ENCODE data around the gene CTIF. TPM values are rescaled to one million over a fixed set of nuclear protein-coding genes. Genes with fewer than 3 reads are reported as not detected.

Gene CTIF
- total and polyA plus RNA-seq, 11 donors: 21.2 to 93.0 (median 68.0) TPM

DNA sequence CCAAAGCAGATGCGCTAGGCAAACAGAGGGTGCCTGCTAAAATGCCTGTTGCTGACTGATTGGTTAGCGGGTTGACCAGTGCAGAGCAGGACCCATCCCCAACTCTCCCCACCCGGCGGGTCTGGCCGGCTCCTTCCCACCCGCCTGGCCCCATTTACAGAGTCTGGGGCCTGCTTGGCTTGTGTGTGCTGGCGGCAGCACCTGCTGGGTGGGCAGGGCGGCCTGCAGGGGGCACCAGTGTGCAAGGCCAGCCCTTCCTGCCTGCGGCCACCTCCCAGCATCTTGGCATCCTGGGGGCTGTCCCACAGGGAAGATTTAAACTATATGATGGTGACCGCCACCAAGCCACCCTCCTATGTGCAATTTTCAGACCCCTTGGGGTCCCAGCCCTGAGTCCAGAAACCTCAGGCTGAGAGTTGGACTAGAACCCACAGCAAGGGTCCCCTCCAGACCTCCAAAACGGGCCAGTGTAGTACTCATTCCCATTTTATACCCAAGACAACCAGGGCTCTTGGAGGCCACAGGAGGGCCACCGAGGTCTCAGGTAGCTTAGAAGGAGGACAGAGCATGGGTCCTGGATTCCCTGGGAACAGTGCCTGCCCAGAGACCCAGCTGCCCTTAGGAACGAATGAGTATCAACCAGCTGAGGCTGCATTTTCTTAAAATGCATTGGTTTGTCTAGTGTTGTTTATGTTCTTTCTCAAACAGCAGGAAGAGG lies 238.4 kb downstream of the CTIF start:
- no peaks in the 10 kb centered on the region for H3K27me3 ChIP-seq
- no peaks in the 10 kb centered on the region for H3K9me3 ChIP-seq
- H3K27ac ChIP-seq: peak overlapping the region in 3 of 12 donors; percentile 17 to 42 (median 39)
- no peak overlapping the region for H3K4me3 ChIP-seq
- H3K4me1 ChIP-seq: peaks cover 16 to 89% (median 66%) of the 10 kb centered on the region in 12 donors
- intact Hi-C loops (cut with DNase I): loop anchor here (2.0 to 10.0 kb wide), 11 partner anchors 65 to 638 kb away; partner anchors contain the start of gene SMAD7 (in 2 of the 10)
- DNase-seq: peak; percentile 62 to 84 (median 69)
- ATAC-seq: peak in 1 of 4 donors; percentile 15
- 54 to 65% (median 58%) methylated on average over 13 of the region's 13 CpGs for WGBS, 4 donors
- H3K36me3 ChIP-seq: no peaks in the 10 kb centered on the region
- peak; percentile 78 to 96 (median 88) for TF ChIP-seq CTCF (IDR thresholded peaks at IDR 0.05)
- no peak for TF ChIP-seq POLR2A (IDR thresholded peaks at IDR 0.05)

DNA sequence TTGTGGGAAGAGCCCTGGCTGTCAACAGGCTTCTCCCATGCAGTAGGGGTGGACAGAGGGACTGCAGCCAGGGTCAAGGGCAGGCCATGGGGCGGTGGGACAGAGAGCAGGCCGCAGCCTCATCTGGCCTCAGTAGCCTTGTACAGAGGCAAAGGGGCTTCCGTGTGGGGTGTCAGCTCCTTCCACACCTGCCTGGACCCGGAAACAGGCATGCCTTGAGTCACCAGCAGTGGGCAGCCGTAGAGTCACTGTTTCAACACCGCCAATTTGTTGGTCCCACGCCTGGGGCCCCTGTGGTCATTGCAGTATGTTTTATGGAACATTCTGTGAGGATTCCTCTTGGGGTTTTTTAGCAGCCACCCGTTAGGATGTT lies 238.9 kb downstream of the CTIF start:
- no peaks in the 10 kb centered on the region for H3K36me3 ChIP-seq
- TF ChIP-seq CTCF (IDR thresholded peaks at IDR 0.05): peak in 1 of 12 donors; percentile 6
- TF ChIP-seq POLR2A (IDR thresholded peaks at IDR 0.05): no peak
- intact Hi-C loops (cut with DNase I): loop anchor here (2.0 to 10.0 kb wide), 12 partner anchors 65 to 637 kb away; partner anchors contain the start of gene SMAD7 (in 3 of the 10)
- no peaks in the 10 kb centered on the region for H3K27me3 ChIP-seq
- ATAC-seq (no peak), DNase-seq (no peak)
- no peak overlapping the region for H3K4me3 ChIP-seq
- H3K9me3 ChIP-seq: no peaks in the 10 kb centered on the region
- peaks cover 19 to 92% (median 71%) of the 10 kb centered on the region in 12 donors for H3K4me1 ChIP-seq
- peak overlapping the region in 1 of 12 donors; percentile 17 for H3K27ac ChIP-seq
- 75 to 84% (median 82%) methylated on average over 7 to 8 of the region's 8 CpGs for WGBS, 4 donors

GRCh38 chr18:48778344-48779011 lies 239.6 kb downstream of the CTIF start:
- DNase-seq (no peak), ATAC-seq (no peak)
- intact Hi-C loops (cut with DNase I): loop anchor here (2.0 to 10.0 kb wide), 11 partner anchors 66 to 636 kb away; partner anchors contain the start of gene SMAD7 (in 3 of the 10)
- Histone ChIP-seq H3K4me1 (peaks cover 23 to 92% (median 72%) of the 10 kb centered on the region in 12 donors), H3K36me3 (no peaks in the 10 kb centered on the region), H3K27me3 (no peaks in the 10 kb centered on the region), H3K27ac (peak overlapping the region in 1 of 12 donors; percentile 13), H3K9me3 (no peaks in the 10 kb centered on the region), H3K4me3 (no peak overlapping the region)
- 85 to 90% (median 85%) methylated on average over 11 to 13 of the region's 13 CpGs for WGBS, 4 donors
- TF ChIP-seq POLR2A (IDR thresholded peaks at IDR 0.05): no peak
- TF ChIP-seq CTCF (IDR thresholded peaks at IDR 0.05): no peak

DNA sequence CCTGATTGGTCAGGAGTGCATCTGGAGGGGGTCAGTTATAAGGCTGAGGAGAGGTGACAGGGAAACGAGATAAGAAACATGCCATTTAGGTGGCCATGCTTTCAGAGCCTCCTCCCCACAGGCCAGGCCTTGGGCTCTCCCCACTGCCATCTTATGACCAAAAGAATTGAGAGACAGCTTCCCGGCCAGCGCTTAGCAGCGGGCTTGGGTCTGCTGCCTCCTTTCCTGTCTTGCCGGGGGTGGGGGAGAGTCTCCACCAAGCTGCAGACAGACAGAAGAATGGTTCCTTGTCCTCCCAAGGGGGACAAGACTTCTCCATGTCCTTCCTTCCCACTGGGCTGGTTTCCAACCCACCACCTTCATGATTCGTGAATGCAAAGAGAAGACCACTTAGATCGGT lies 240.6 kb downstream of the CTIF start:
- H3K27me3 ChIP-seq: no peaks in the 10 kb centered on the region
- DNase-seq: no peak
- no peaks in the 10 kb centered on the region for H3K9me3 ChIP-seq
- intact Hi-C loops (cut with DNase I): loop anchor here (2.0 to 10.0 kb wide), 11 partner anchors 67 to 635 kb away; partner anchors contain the start of gene SMAD7 (in 3 of the 10)
- H3K4me3 ChIP-seq: no peak overlapping the region
- WGBS, 4 donors: 61 to 69% (median 63%) methylated on average over 7 of the region's 7 CpGs
- peaks cover 0 to 3% (median 0%) of the 10 kb centered on the region in 9 donors for H3K36me3 ChIP-seq
- ATAC-seq: no peak
- TF ChIP-seq CTCF (IDR thresholded peaks at IDR 0.05) (no peak), POLR2A (IDR thresholded peaks at IDR 0.05) (no peak)
- H3K4me1 ChIP-seq: peaks cover 23 to 92% (median 72%) of the 10 kb centered on the region in 12 donors
- peak overlapping the region in 8 of 12 donors; percentile 86 to 99 (median 95) for H3K27ac ChIP-seq

Measured in heart left ventricle (tissue), 16 donors.